ENCODE measurements around the gene RNF169. TPM values are rescaled to one million over a fixed set of nuclear protein-coding genes. Genes with fewer than 3 reads are reported as not detected.
"Not testable (repeated sequence)": the region's sequence is repeated elsewhere in the genome, so short reads cannot be mapped to it uniquely, and the experiment has no call there.

RNF169 gene
- total RNA-seq, 1 experiment from 2014 or later = 5.1 TPM

GRCh38 chr11:74754507-74755252, 6.0 kb downstream of the RNF169 start:
- DNase-seq (ENCODE audit: low read depth) = peak; percentile 64
- in situ Hi-C loops (cut with HindIII; ENCODE audit: low pct_unique_long_range_greater_than_20kb, low sequenced_read_pairs) = no loop called here

GRCh38 chr11:74755395-74755995, 6.8 kb downstream of the RNF169 start:
- DNase-seq (ENCODE audit: low read depth) = no peak
- in situ Hi-C loops (cut with HindIII; ENCODE audit: low pct_unique_long_range_greater_than_20kb, low sequenced_read_pairs) = no loop called here

GRCh38 chr11:74756571-74756970, 7.9 kb downstream of the RNF169 start:
- DNase-seq (ENCODE audit: low read depth) = no peak
- in situ Hi-C loops (cut with HindIII; ENCODE audit: low pct_unique_long_range_greater_than_20kb, low sequenced_read_pairs) = no loop called here

GRCh38 chr11:74766905-74767304, 18.3 kb downstream of the RNF169 start:
- in situ Hi-C loops (cut with HindIII; ENCODE audit: low pct_unique_long_range_greater_than_20kb, low sequenced_read_pairs) = no loop called here
- DNase-seq (ENCODE audit: low read depth) = no peak

- in situ Hi-C loops (cut with HindIII; ENCODE audit: low pct_unique_long_range_greater_than_20kb, low sequenced_read_pairs) = not testable (repeated sequence)
- DNase-seq (ENCODE audit: low read depth) = peak; percentile 69
These were observed 19.6 kb downstream of the RNF169 start for GRCh38 chr11:74768172-74768651.

- DNase-seq (ENCODE audit: low read depth) = no peak
- in situ Hi-C loops (cut with HindIII; ENCODE audit: low pct_unique_long_range_greater_than_20kb, low sequenced_read_pairs) = no loop called here
These were observed 20.5 kb downstream of the RNF169 start for GRCh38 chr11:74769055-74769707.

- in situ Hi-C loops (cut with HindIII; ENCODE audit: low pct_unique_long_range_greater_than_20kb, low sequenced_read_pairs) = no loop called here
- no peak for DNase-seq (ENCODE audit: low read depth)
These were observed 21.8 kb downstream of the RNF169 start for GRCh38 chr11:74770456-74770855.

- in situ Hi-C loops (cut with HindIII; ENCODE audit: low pct_unique_long_range_greater_than_20kb, low sequenced_read_pairs) = no loop called here
- DNase-seq (ENCODE audit: low read depth) = no peak
These were observed 22.5 kb downstream of the RNF169 start for GRCh38 chr11:74771139-74771538.

GRCh38 chr11:74773476-74773875, 24.8 kb downstream of the RNF169 start:
- DNase-seq (ENCODE audit: low read depth) = no peak
- in situ Hi-C loops (cut with HindIII; ENCODE audit: low pct_unique_long_range_greater_than_20kb, low sequenced_read_pairs) = no loop called here

GRCh38 chr11:74775762-74776161, 27.1 kb downstream of the RNF169 start:
- in situ Hi-C loops (cut with HindIII; ENCODE audit: low pct_unique_long_range_greater_than_20kb, low sequenced_read_pairs) = no loop called here
- DNase-seq (ENCODE audit: low read depth) = no peak

- in situ Hi-C loops (cut with HindIII; ENCODE audit: low pct_unique_long_range_greater_than_20kb, low sequenced_read_pairs) = no loop called here
- DNase-seq (ENCODE audit: low read depth) = no peak
These were observed 27.9 kb downstream of the RNF169 start for GRCh38 chr11:74776546-74776945.

- in situ Hi-C loops (cut with HindIII; ENCODE audit: low pct_unique_long_range_greater_than_20kb, low sequenced_read_pairs) = no loop called here
- no peak for DNase-seq (ENCODE audit: low read depth)
These were observed 28.4 kb downstream of the RNF169 start for GRCh38 chr11:74777038-74777437.

- no peak for DNase-seq (ENCODE audit: low read depth)
- in situ Hi-C loops (cut with HindIII; ENCODE audit: low pct_unique_long_range_greater_than_20kb, low sequenced_read_pairs) = no loop called here
These were observed 29.2 kb downstream of the RNF169 start for GRCh38 chr11:74777877-74778276.

GRCh38 chr11:74778581-74778980, 29.9 kb downstream of the RNF169 start:
- in situ Hi-C loops (cut with HindIII; ENCODE audit: low pct_unique_long_range_greater_than_20kb, low sequenced_read_pairs) = no loop called here
- DNase-seq (ENCODE audit: low read depth) = no peak

GRCh38 chr11:74780248-74781005, 31.8 kb downstream of the RNF169 start:
- no peak for DNase-seq (ENCODE audit: low read depth)
- in situ Hi-C loops (cut with HindIII; ENCODE audit: low pct_unique_long_range_greater_than_20kb, low sequenced_read_pairs) = no loop called here

- in situ Hi-C loops (cut with HindIII; ENCODE audit: low pct_unique_long_range_greater_than_20kb, low sequenced_read_pairs) = no loop called here
- no peak for DNase-seq (ENCODE audit: low read depth)
These were observed 34.7 kb downstream of the RNF169 start for GRCh38 chr11:74783241-74783871.

- DNase-seq (ENCODE audit: low read depth) = no peak
- in situ Hi-C loops (cut with HindIII; ENCODE audit: low pct_unique_long_range_greater_than_20kb, low sequenced_read_pairs) = no loop called here
These were observed 35.6 kb downstream of the RNF169 start for GRCh38 chr11:74784234-74784633.

GRCh38 chr11:74784726-74785125, 36.1 kb downstream of the RNF169 start:
- in situ Hi-C loops (cut with HindIII; ENCODE audit: low pct_unique_long_range_greater_than_20kb, low sequenced_read_pairs) = no loop called here
- no peak for DNase-seq (ENCODE audit: low read depth)
